IPS DF 6.9 (cell line): Measurements from ENCODE around the gene FGFR2.

Experiments used
- DNase-seq: peaks from one replicate; pipeline ENCODE4 v3.0.0-alpha.2; 2013; ENCODE audit warnings: low read depth, low spot score
- H3K27ac ChIP-seq: one replicate; pipeline ENCODE4 v1.5.1; 2013; ENCODE audit warnings: low read length, control low read depth
- H3K27me3 ChIP-seq: 2 replicates; pipeline ENCODE4 v1.6.1; 2013; ENCODE audit warnings: mild to moderate bottlenecking, low read length; ENCODE audit not compliant: control insufficient read depth, insufficient read depth
- H3K36me3 ChIP-seq: 2 replicates; pipeline ENCODE4 v1.6.1; 2013; ENCODE audit warnings: low read length; ENCODE audit not compliant: control insufficient read depth, insufficient read depth
- H3K4me1 ChIP-seq: 2 replicates; pipeline ENCODE4 v1.6.1; 2013; ENCODE audit warnings: low read length; ENCODE audit not compliant: control insufficient read depth, insufficient read depth
- H3K4me3 ChIP-seq: 2 replicates; pipeline ENCODE4 v1.5.1; 2013; ENCODE audit warnings: mild to moderate bottlenecking, low read length
- H3K9me3 ChIP-seq: 2 replicates; pipeline ENCODE4 v1.6.1; 2013; ENCODE audit warnings: low read length, inconsistent platforms; ENCODE audit not compliant: control insufficient read depth, insufficient read depth
- WGBS: extraction: QIAGEN DNeasy Blood & Tissue Kit; methylation state at CpG from one replicate; pipeline ENCODE4 v1.1.7; 2013; ENCODE audit warnings: mixed read lengths, missing lambda C conversion rate; ENCODE audit not compliant: insufficient read length, insufficient coverage; 5-methylcytosine and 5-hydroxymethylcytosine counted together

FGFR2 gene

DNA sequence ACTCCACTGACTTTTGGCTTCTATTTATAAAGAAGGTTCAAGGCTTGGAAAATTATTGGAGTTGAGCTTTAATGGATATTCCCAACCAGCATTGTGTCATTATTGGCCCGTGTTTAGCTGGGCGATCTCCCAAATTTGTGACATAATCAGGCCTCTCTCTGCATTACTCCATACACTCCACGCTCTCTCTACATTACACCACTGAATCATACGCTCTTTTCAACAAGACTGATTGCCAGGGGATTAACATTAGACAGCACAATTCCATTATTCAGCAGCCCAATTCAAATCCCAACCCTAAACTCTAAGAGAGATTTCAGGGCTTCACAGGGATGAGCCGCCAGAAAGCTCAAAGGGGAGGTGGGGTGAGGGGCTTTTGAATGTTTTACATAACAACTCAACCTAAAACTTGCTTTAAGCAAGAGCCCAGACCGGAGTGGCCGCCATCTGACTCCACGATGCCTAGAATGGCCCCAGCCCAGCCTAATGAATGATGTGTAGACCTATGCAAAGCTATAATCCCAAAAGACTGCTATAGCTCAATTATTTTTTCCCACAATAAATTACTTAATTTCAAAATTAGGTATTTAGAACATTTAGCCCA, 61.8 kb downstream of the FGFR2 start:
- WGBS, result no CpG with 5 or more reads among the region's 8 CpGs
- no peak overlapping the region for H3K4me3 ChIP-seq
- no peaks in the 10 kb centered on the region for H3K27me3 ChIP-seq

GRCh38 chr10:121535381-121535780, 62.9 kb downstream of the FGFR2 start:
- no peaks in the 10 kb centered on the region for H3K27me3 ChIP-seq
- no peaks in the 10 kb centered on the region for H3K9me3 ChIP-seq
- H3K4me3 ChIP-seq, result no peak overlapping the region
- H3K4me1 ChIP-seq, result peaks cover 3% of the 10 kb centered on the region; the same call in 1 of the 2 replicates
- no peak for DNase-seq
- H3K27ac ChIP-seq, result no peak overlapping the region
- no CpG with 5 or more reads among the region's 8 CpGs for WGBS
- H3K36me3 ChIP-seq, result peaks cover 4% of the 10 kb centered on the region; the same call in 1 of the 2 replicates

More for the DNA sequence above, 61.8 kb downstream of the FGFR2 start:
- Histone ChIP-seq H3K9me3 (no peaks in the 10 kb centered on the region), H3K36me3 (peaks cover 4% of the 10 kb centered on the region; the same call in 1 of the 2 replicates), H3K4me1 (peaks cover 5% of the 10 kb centered on the region; the same call in 1 of the 2 replicates), H3K27ac (no peak overlapping the region)
- no peak for DNase-seq

DNA sequence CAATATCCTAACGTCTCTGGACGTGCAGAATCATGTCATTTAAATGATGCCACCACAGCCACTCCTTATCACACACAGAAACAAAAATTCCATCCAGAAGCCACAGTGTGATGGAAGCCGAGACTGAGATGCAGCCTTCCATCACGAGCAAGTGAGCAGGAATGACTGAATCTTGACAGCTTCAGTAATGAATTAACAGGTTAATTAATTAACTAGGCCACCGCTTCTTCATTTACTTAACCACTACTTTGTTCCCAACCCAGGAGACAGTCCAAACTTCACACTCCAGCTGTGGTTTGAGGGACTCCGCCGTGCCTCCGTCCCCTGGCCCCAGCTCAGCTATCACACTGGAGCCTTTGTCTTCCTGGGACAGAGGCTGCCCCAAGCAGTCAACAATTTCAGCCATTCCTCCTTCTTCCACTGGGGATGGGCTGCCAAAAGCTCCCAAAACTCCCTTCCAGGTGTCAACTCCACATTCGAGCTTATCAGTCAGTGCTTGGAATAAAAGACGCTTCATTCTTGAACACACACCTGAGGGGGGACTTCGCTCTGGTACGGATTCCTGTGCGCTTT, 65.9 kb downstream of the FGFR2 start:
- H3K27me3 ChIP-seq, result no peaks in the 10 kb centered on the region
- peaks cover 1% of the 10 kb centered on the region; the same call in 1 of the 2 replicates for H3K4me1 ChIP-seq
- 0 out of 2 replicates have a peak, but pooled peaks cover 2% of the 10 kb centered on the region for H3K36me3 ChIP-seq
- DNase-seq, result no peak
- no peaks in the 10 kb centered on the region for H3K9me3 ChIP-seq
- H3K4me3 ChIP-seq, result no peak overlapping the region
- no peak overlapping the region for H3K27ac ChIP-seq
- no CpG with 5 or more reads among the region's 13 CpGs for WGBS

GRCh38 chr10:121531830-121532178, 66.4 kb downstream of the FGFR2 start:
- Histone ChIP-seq H3K4me1 (peaks cover 1% of the 10 kb centered on the region; the same call in 1 of the 2 replicates), H3K4me3 (no peak overlapping the region), H3K27me3 (no peaks in the 10 kb centered on the region), H3K27ac (no peak overlapping the region), H3K36me3 (0 out of 2 replicates have a peak, but pooled peaks cover 3% of the 10 kb centered on the region), H3K9me3 (no peaks in the 10 kb centered on the region)
- DNase-seq, result no peak
- WGBS, result no CpG with 5 or more reads among the region's 11 CpGs

DNA sequence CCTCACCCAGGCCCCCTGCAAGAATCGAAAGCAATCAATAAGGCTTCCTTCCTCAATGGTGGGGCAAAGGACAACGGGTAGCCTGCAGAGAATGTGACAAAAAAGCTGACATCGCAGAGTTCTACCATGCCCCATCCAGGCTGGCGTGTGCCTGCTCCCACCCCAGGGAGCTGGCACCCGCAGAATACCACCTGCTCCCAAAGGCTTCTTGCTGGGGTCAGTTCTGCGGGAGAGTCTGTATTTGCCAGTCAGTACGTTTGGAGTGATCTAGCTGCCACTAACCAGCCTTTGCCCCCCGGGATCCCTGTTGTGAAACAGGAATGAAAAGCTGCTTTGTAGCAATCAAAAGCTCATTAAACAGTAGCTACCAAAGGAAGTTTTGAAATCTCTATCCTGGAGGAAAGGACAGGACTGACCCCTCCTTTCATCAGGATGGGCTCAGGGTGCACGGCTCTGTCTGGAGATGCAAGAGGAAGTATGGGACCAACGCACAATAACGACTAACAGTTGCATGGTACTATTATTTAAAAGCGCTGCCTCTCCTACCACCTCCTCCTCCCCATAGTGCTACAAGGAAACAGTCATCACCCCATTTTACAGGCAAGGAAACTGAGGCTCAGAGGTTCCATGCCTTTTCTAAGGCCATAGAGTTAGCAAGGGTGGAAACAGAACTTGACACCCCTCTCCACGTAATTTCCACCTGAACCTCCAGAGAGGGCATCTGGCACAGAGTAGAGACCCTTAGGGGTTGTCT, 67.0 kb downstream of the FGFR2 start:
- no CpG with 5 or more reads among the region's 13 CpGs for WGBS
- Histone ChIP-seq H3K27ac (no peak overlapping the region), H3K4me1 (peaks cover 3% of the 10 kb centered on the region; the same call in 1 of the 2 replicates), H3K27me3 (no peaks in the 10 kb centered on the region), H3K4me3 (no peak overlapping the region), H3K9me3 (no peaks in the 10 kb centered on the region), H3K36me3 (0 out of 2 replicates have a peak, but pooled peaks cover 7% of the 10 kb centered on the region)
- no peak for DNase-seq

- no peak overlapping the region for H3K4me3 ChIP-seq
- no peak overlapping the region for H3K27ac ChIP-seq
- no peak for DNase-seq
- no peaks in the 10 kb centered on the region for H3K9me3 ChIP-seq
- 0 out of 2 replicates have a peak, but pooled peaks cover 7% of the 10 kb centered on the region for H3K36me3 ChIP-seq
- H3K27me3 ChIP-seq, result no peaks in the 10 kb centered on the region
- no CpG with 5 or more reads among the region's 7 CpGs for WGBS
- peaks cover 3% of the 10 kb centered on the region; the same call in 1 of the 2 replicates for H3K4me1 ChIP-seq
Measured at GRCh38 chr10:121530481-121531075, 67.7 kb downstream of the FGFR2 start.

DNA sequence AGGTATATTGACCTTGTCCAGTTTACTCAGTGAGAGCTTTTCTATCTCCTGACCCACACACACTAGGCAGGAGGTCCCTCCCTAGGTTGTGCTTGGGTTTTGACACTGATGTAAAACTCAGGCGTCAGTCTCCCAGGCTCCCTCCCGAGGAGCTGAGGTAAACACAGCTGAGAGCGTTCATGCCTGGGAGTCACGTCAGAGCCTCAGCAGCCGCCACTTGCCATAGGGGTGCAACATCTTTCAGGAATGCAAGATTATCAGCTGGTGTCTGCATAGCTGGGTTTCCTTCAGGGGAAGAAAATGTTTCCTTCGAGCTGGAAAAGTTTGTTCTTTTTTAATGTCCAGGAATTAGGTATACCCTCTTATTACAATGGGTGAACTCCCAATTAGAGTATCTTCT, 70.6 kb downstream of the FGFR2 start:
- no CpG with 5 or more reads among the region's 6 CpGs for WGBS
- Histone ChIP-seq H3K4me3 (no peak overlapping the region), H3K9me3 (no peaks in the 10 kb centered on the region), H3K4me1 (peaks cover 3% of the 10 kb centered on the region; the same call in 1 of the 2 replicates), H3K27me3 (no peaks in the 10 kb centered on the region), H3K36me3 (0 out of 2 replicates have a peak, but pooled peaks cover 7% of the 10 kb centered on the region), H3K27ac (no peak overlapping the region)
- DNase-seq, result no peak

DNA sequence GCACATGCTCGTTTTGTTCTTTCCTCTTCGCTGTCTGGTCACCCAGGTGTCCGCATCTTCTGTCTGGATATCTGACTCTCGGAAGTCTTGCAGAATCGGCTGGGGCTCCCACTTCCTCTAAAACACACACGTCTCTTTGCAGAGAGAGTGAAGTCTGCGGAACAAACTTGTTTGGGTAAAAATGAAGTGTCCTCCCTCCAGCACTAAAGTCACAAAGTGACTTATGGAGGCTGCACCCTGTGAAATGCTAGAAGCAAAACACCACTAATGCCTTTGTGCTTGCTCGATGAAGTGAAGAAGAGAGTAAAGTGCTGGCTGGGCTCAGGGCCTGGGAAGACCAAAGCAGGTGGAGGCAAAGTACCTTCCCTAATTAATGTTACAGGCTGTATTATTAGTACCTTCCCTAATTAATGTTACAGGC, 71.4 kb downstream of the FGFR2 start:
- no CpG with 5 or more reads among the region's 8 CpGs for WGBS
- DNase-seq, result no peak
- no peak overlapping the region for H3K4me3 ChIP-seq
- H3K9me3 ChIP-seq, result no peaks in the 10 kb centered on the region
- no peaks in the 10 kb centered on the region for H3K27me3 ChIP-seq
- H3K4me1 ChIP-seq, result peaks cover 3% of the 10 kb centered on the region; the same call in 1 of the 2 replicates
- 0 out of 2 replicates have a peak, but pooled peaks cover 7% of the 10 kb centered on the region for H3K36me3 ChIP-seq
- no peak overlapping the region for H3K27ac ChIP-seq

GRCh38 chr10:121526135-121526790, 72.0 kb downstream of the FGFR2 start:
- 0 out of 2 replicates have a peak, but pooled peaks cover 7% of the 10 kb centered on the region for H3K36me3 ChIP-seq
- no peak overlapping the region for H3K27ac ChIP-seq
- no CpG with 5 or more reads among the region's 11 CpGs for WGBS
- H3K4me3 ChIP-seq, result no peak overlapping the region
- H3K9me3 ChIP-seq, result no peaks in the 10 kb centered on the region
- no peak for DNase-seq
- H3K27me3 ChIP-seq, result no peaks in the 10 kb centered on the region
- H3K4me1 ChIP-seq, result peaks cover 3% of the 10 kb centered on the region; the same call in 1 of the 2 replicates
